Loucy (cell line): ENCODE results near the gene ARNT2.

Experiments used
- H2AFZ ChIP-seq: fragments of 200-600 bp; sonication (generic); 2 replicates; pipeline ENCODE4 v1.6.0; 2016; ENCODE audit warnings: antibody characterized with exemption, mild to moderate bottlenecking, low read length, moderate library complexity
- H3F3A ChIP-seq: fragments of 200-600 bp; 2 replicates; pipeline ENCODE4 v1.6.0; 2016; ENCODE audit warnings: antibody characterized with exemption, low read depth, mild to moderate bottlenecking
- H3K27me3 ChIP-seq: fragments of 200-600 bp; sonication (generic); 2 replicates; pipeline ENCODE4 v1.6.1; 2014; ENCODE audit warnings: low read length, mild to moderate bottlenecking; ENCODE audit not compliant: insufficient read depth, poor library complexity, severe bottlenecking
- H3K36me3 ChIP-seq: fragments of 200-600 bp; sonication (generic); 2 replicates; pipeline ENCODE4 v1.6.1; 2016; ENCODE audit warnings: low read length; ENCODE audit not compliant: insufficient read depth
- H3K4me1 ChIP-seq: fragments of 200-600 bp; sonication (generic); 2 replicates; pipeline ENCODE4 v1.5.1; 2014; ENCODE audit warnings: low read length, mild to moderate bottlenecking; ENCODE audit not compliant: insufficient read depth, poor library complexity, severe bottlenecking
- H3K4me2 ChIP-seq: fragments of 200-600 bp; sonication (generic); 2 replicates; pipeline ENCODE4 v1.6.0; 2014; ENCODE audit warnings: antibody characterized with exemption, low read length, low read depth, mild to moderate bottlenecking; ENCODE audit not compliant: poor library complexity, severe bottlenecking
- H3K4me3 ChIP-seq: fragments of 200-600 bp; sonication (generic); 2 replicates; pipeline ENCODE4 v1.5.1; 2014; ENCODE audit warnings: low read length, mild to moderate bottlenecking, mixed read lengths; ENCODE audit not compliant: poor library complexity, severe bottlenecking
- H3K79me2 ChIP-seq: fragments of 200-600 bp; sonication (generic); 2 replicates; pipeline ENCODE4 v1.6.1; 2014; ENCODE audit warnings: low read length; ENCODE audit not compliant: insufficient read depth
- H3K9ac ChIP-seq: fragments of 200-600 bp; sonication (generic); 2 replicates; pipeline ENCODE4 v1.6.0; 2014; ENCODE audit warnings: mild to moderate bottlenecking, low read depth, low read length, moderate library complexity; ENCODE audit not compliant: poor library complexity, severe bottlenecking
- H3K9me2 ChIP-seq: fragments of 200-600 bp; sonication (generic); replicated peaks from 2 replicates; pipeline ENCODE4 v1.6.1; 2016; ENCODE audit warnings: low read depth, low read length, mixed read lengths
- H3K9me3 ChIP-seq: fragments of 200-600 bp; sonication (generic); 2 replicates; pipeline ENCODE4 v1.6.1; 2014; ENCODE audit warnings: mild to moderate bottlenecking, antibody characterized with exemption, low read length, low read depth; ENCODE audit not compliant: insufficient read depth
- H4K20me1 ChIP-seq: fragments of 200-600 bp; sonication (generic); 2 replicates; pipeline ENCODE4 v1.6.0; 2014; ENCODE audit warnings: antibody characterized with exemption, low read length, mild to moderate bottlenecking; ENCODE audit not compliant: insufficient read depth, poor library complexity, severe bottlenecking
- EZH2phosphoT487 ChIP-seq: fragments of 200-600 bp; IDR thresholded peaks from 2 replicates; pipeline ENCODE4 v1.6.1; 2018; ENCODE audit warnings: antibody characterized with exemption, mild to moderate bottlenecking, moderate library complexity, borderline replicate concordance
- TF ChIP-seq, protein P1 (sequence below): fragments of 200-600 bp; sonication (generic); conservative IDR thresholded peaks from 2 replicates; pipeline ENCODE4 v1.5.1; 2014; ENCODE audit warnings: mild to moderate bottlenecking, antibody characterized with exemption, low read length

Gene ARNT2

DNA sequence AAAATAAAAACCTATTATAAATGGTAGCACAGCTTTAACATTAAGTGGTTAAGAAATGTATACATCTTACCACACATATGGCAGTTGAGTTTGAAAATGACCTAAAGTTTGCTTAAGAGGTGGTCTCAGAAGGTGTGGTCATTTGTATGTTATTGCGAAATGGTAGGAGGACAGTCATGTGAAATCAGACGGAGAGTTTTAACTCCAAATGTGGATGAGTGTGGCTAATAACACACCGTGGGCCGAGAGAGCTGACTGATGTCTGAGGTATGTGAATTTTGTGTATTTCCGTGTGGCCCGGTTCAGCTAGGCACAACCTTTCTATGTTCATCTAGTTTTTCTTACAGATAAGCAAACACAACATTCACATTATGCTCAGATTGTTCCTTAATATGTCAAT, 71.9 kb downstream of the ARNT2 start:
- Histone ChIP-seq H3F3A (no peaks in the 10 kb centered on the region), H3K9me3 (peaks cover 7% of the 10 kb centered on the region; the same call in 1 of the 2 replicates), H3K79me2 (no peaks in the 10 kb centered on the region), H2AFZ (no peak overlapping the region), H3K4me1 (no peaks in the 10 kb centered on the region), H3K36me3 (no peaks in the 10 kb centered on the region), H4K20me1 (no peaks in the 10 kb centered on the region), H3K9me2 (no peaks in the 10 kb centered on the region), H3K27me3 (no peaks in the 10 kb centered on the region), H3K9ac (no peak overlapping the region), H3K4me2 (no peak overlapping the region), H3K4me3 (no peak overlapping the region)
- TF ChIP-seq, protein P1, sequence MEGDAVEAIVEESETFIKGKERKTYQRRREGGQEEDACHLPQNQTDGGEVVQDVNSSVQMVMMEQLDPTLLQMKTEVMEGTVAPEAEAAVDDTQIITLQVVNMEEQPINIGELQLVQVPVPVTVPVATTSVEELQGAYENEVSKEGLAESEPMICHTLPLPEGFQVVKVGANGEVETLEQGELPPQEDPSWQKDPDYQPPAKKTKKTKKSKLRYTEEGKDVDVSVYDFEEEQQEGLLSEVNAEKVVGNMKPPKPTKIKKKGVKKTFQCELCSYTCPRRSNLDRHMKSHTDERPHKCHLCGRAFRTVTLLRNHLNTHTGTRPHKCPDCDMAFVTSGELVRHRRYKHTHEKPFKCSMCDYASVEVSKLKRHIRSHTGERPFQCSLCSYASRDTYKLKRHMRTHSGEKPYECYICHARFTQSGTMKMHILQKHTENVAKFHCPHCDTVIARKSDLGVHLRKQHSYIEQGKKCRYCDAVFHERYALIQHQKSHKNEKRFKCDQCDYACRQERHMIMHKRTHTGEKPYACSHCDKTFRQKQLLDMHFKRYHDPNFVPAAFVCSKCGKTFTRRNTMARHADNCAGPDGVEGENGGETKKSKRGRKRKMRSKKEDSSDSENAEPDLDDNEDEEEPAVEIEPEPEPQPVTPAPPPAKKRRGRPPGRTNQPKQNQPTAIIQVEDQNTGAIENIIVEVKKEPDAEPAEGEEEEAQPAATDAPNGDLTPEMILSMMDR: no peak

DNA sequence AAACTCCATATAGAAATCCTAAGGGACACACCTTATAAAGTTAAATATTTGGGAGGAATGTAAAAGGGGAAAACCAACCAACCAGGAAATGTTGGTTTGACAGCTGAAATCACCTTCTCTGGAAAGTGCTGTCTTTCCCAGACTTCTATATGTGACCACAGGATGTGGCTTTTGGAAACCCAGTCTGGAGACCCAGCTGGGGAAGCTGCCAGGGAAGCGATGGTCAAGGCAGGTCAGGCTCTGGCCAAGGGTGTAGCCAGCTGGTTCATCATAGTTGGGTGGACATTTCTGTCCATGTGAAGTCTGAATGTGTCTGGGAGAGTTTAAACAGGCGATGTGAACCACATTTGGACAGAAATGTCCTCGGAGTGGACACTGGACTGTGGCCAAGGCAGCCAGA, 73.9 kb downstream of the ARNT2 start:
- no peaks in the 10 kb centered on the region for H3K9me2 ChIP-seq
- no peak for TF ChIP-seq EZH2phosphoT487
- TF ChIP-seq, protein P1: no peak
- no peaks in the 10 kb centered on the region for H3K4me1 ChIP-seq
- no peaks in the 10 kb centered on the region for H3K36me3 ChIP-seq
- H3K9ac ChIP-seq: no peak overlapping the region
- H3K9me3 ChIP-seq: peaks cover 7% of the 10 kb centered on the region; the same call in 1 of the 2 replicates
- H3K79me2 ChIP-seq: no peaks in the 10 kb centered on the region
- H3K4me2 ChIP-seq: no peak overlapping the region
- H3K27me3 ChIP-seq: no peaks in the 10 kb centered on the region
- no peak overlapping the region for H3K4me3 ChIP-seq
- no peaks in the 10 kb centered on the region for H3F3A ChIP-seq
- no peaks in the 10 kb centered on the region for H4K20me1 ChIP-seq
- no peak overlapping the region for H2AFZ ChIP-seq

DNA sequence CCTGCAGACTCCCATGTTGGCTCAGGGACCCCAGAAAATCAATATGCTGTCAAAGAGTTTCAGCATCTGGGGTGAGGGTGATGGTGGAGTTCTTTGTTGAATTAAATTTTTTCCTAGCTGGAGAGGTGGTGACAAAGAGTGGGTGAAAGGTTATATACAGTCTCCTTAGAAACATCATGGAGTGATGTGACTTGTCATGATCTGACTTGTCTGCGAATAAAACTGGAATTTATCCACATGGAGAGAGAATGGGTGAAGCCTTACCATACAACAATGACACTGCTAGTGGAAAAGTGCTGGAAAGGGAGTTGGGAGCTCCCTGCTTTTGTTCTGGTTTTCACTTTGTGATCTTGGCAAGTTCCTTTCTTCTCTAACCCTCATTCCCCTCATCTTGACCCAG, 75.0 kb downstream of the ARNT2 start:
- Histone ChIP-seq H3F3A (no peaks in the 10 kb centered on the region), H3K36me3 (no peaks in the 10 kb centered on the region), H3K27me3 (no peaks in the 10 kb centered on the region), H4K20me1 (no peaks in the 10 kb centered on the region), H3K4me3 (no peak overlapping the region), H3K9me3 (peaks cover 7% of the 10 kb centered on the region; the same call in 1 of the 2 replicates), H3K4me2 (no peak overlapping the region), H2AFZ (no peak overlapping the region), H3K9me2 (no peaks in the 10 kb centered on the region), H3K4me1 (no peaks in the 10 kb centered on the region), H3K79me2 (no peaks in the 10 kb centered on the region), H3K9ac (no peak overlapping the region)
- no peak for TF ChIP-seq EZH2phosphoT487
- TF ChIP-seq, protein P1: no peak
